SK-N-SH treated with all-trans-retinoic acid at 6 μM for 48 hours (cell line): ENCODE data around the gene TTC28.

ENCODE experiments used
- ATAC-seq: fragments of 200-7000 bp; cut with Tn5 transposase; 3 replicates; pipeline ENCODE4 v1.9.1; 2020; ENCODE audit warnings: mild to moderate bottlenecking, moderate library complexity
- ARNTL ChIP-seq: fragments of 450-650 bp; formaldehyde crosslinking; IDR thresholded peaks from 2 replicates; pipeline ENCODE4 v1.5.0; 2020; ENCODE audit warnings: low read depth, mild to moderate bottlenecking, moderate library complexity, borderline replicate concordance
- BACH2 ChIP-seq: fragments of 250-450 bp; sonication (Bioruptor Pico); IDR thresholded peaks from 2 replicates; pipeline ENCODE4 v1.9.0; 2021; ENCODE audit warnings: mild to moderate bottlenecking, borderline replicate concordance
- CSDC2 ChIP-seq: fragments of 250-450 bp; sonication (Bioruptor Pico); IDR thresholded peaks from 2 replicates; pipeline ENCODE4 v1.5.0; 2020; ENCODE audit warnings: mild to moderate bottlenecking, moderate library complexity
- ESRRG ChIP-seq: fragments of 250-450 bp; sonication (Bioruptor Pico); IDR thresholded peaks from 2 replicates; pipeline ENCODE4 v1.6.1; 2021; ENCODE audit warnings: mild to moderate bottlenecking
- GLIS3 ChIP-seq: fragments of 250-450 bp; sonication (Bioruptor Pico); IDR thresholded peaks from 2 replicates; pipeline ENCODE4 v1.5.0; 2020; ENCODE audit warnings: mild to moderate bottlenecking, moderate library complexity
- OSR1 ChIP-seq: fragments of 250-450 bp; sonication (Bioruptor Pico); IDR thresholded peaks from 2 replicates; pipeline ENCODE4 v1.8.0; 2022; ENCODE audit warnings: moderate library complexity, mild to moderate bottlenecking, inconsistent platforms
- POU6F1 ChIP-seq: fragments of 250-450 bp; sonication (Bioruptor Pico); IDR thresholded peaks from 2 replicates; pipeline ENCODE4 v1.8.0; 2021; ENCODE audit warnings: low read depth, mild to moderate bottlenecking, moderate library complexity, borderline replicate concordance
- PPARA ChIP-seq: fragments of 250-450 bp; sonication (Bioruptor Pico); IDR thresholded peaks from 2 replicates; pipeline ENCODE4 v1.5.0; 2020; ENCODE audit warnings: mild to moderate bottlenecking, borderline replicate concordance
- RARB ChIP-seq: fragments of 250-450 bp; sonication (Bioruptor Pico); IDR thresholded peaks from 2 replicates; pipeline ENCODE4 v1.8.0; 2021; ENCODE audit warnings: mild to moderate bottlenecking, moderate library complexity
- SNAI2 ChIP-seq: fragments of 250-450 bp; sonication (Bioruptor Pico); IDR thresholded peaks from 2 replicates; pipeline ENCODE4 v1.5.0; 2020; ENCODE audit warnings: mild to moderate bottlenecking, moderate library complexity
- TCF4 ChIP-seq: fragments of 250-450 bp; sonication (Bioruptor Pico); IDR thresholded peaks from 2 replicates; pipeline ENCODE4 v1.8.0; 2021; ENCODE audit warnings: mild to moderate bottlenecking, moderate library complexity, borderline replicate concordance
- TOX ChIP-seq: fragments of 250-450 bp; sonication (Bioruptor Pico); IDR thresholded peaks from 2 replicates; pipeline ENCODE4 v1.8.0; 2021; ENCODE audit warnings: mild to moderate bottlenecking, moderate library complexity, borderline replicate concordance
- ZFP3 ChIP-seq: fragments of 250-450 bp; sonication (Bioruptor Pico); IDR thresholded peaks from 2 replicates; pipeline ENCODE4 v1.5.0; 2020; ENCODE audit warnings: mild to moderate bottlenecking, moderate library complexity
- ZFP30 ChIP-seq: fragments of 450-650 bp; formaldehyde crosslinking; IDR thresholded peaks from 2 replicates; pipeline ENCODE4 v1.5.0; 2022; ENCODE audit warnings: mild to moderate bottlenecking, moderate library complexity
- ZNF565 ChIP-seq: fragments of 450-650 bp; formaldehyde crosslinking; conservative IDR thresholded peaks from 2 replicates; pipeline ENCODE4 v1.5.0; 2020; ENCODE audit warnings: low read depth, mild to moderate bottlenecking, moderate library complexity
- ZNF70 ChIP-seq: fragments of 450-650 bp; formaldehyde crosslinking; IDR thresholded peaks from 2 replicates; pipeline ENCODE4 v1.5.0; 2020; ENCODE audit warnings: mild to moderate bottlenecking, moderate library complexity
- ZNF8 ChIP-seq: fragments of 450-650 bp; formaldehyde crosslinking; IDR thresholded peaks from 2 replicates; pipeline ENCODE4 v1.5.0; 2020; ENCODE audit warnings: mild to moderate bottlenecking, moderate library complexity
- TF ChIP-seq, protein P1 (sequence below): fragments of 250-450 bp; sonication (Bioruptor Pico); IDR thresholded peaks from 2 replicates; pipeline ENCODE4 v1.5.0; 2020; ENCODE audit warnings: mild to moderate bottlenecking, moderate library complexity
- TF ChIP-seq, protein P2 (sequence below): fragments of 250-450 bp; sonication (Bioruptor Pico); IDR thresholded peaks from 2 replicates; pipeline ENCODE4 v1.5.1; 2021; ENCODE audit warnings: mild to moderate bottlenecking, moderate library complexity
- TF ChIP-seq, protein P3 (sequence below): fragments of 250-450 bp; sonication (Bioruptor Pico); IDR thresholded peaks from 2 replicates; pipeline ENCODE4 v1.8.0; 2020; ENCODE audit warnings: mild to moderate bottlenecking, moderate library complexity, borderline replicate concordance
- TF ChIP-seq, protein P4 (sequence below): fragments of 250-450 bp; sonication (Bioruptor Pico); IDR thresholded peaks from 2 replicates; pipeline ENCODE4 v1.5.1; 2020; ENCODE audit warnings: low read depth, mild to moderate bottlenecking, moderate library complexity

The TTC28 gene

DNA sequence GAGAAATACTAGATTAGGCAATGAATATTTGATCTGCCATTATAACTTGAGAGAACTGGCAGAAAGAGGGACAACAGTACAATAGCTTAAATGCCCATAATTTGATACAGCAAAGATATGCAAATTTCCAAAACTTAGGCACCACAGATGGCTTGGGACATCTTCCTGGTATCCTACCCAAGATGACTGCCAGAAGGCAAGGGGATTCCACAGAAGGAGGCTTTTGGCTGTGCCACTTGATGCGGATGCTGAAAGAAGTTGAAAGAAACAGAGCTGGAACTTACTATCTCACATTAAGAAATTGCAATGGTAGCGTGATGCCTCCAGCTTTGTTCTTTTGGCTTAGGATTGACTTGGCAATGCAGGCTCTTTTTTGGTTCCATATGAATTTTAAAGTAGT, 216.7 kb downstream of the TTC28 start (continued):
- TF ChIP-seq, protein P1, sequence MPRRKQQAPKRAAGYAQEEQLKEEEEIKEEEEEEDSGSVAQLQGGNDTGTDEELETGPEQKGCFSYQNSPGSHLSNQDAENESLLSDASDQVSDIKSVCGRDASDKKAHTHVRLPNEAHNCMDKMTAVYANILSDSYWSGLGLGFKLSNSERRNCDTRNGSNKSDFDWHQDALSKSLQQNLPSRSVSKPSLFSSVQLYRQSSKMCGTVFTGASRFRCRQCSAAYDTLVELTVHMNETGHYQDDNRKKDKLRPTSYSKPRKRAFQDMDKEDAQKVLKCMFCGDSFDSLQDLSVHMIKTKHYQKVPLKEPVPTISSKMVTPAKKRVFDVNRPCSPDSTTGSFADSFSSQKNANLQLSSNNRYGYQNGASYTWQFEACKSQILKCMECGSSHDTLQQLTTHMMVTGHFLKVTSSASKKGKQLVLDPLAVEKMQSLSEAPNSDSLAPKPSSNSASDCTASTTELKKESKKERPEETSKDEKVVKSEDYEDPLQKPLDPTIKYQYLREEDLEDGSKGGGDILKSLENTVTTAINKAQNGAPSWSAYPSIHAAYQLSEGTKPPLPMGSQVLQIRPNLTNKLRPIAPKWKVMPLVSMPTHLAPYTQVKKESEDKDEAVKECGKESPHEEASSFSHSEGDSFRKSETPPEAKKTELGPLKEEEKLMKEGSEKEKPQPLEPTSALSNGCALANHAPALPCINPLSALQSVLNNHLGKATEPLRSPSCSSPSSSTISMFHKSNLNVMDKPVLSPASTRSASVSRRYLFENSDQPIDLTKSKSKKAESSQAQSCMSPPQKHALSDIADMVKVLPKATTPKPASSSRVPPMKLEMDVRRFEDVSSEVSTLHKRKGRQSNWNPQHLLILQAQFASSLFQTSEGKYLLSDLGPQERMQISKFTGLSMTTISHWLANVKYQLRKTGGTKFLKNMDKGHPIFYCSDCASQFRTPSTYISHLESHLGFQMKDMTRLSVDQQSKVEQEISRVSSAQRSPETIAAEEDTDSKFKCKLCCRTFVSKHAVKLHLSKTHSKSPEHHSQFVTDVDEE (CRISPR knock-in tag): no peak
- no peak for TF ChIP-seq OSR1 (CRISPR knock-in tag)

DNA sequence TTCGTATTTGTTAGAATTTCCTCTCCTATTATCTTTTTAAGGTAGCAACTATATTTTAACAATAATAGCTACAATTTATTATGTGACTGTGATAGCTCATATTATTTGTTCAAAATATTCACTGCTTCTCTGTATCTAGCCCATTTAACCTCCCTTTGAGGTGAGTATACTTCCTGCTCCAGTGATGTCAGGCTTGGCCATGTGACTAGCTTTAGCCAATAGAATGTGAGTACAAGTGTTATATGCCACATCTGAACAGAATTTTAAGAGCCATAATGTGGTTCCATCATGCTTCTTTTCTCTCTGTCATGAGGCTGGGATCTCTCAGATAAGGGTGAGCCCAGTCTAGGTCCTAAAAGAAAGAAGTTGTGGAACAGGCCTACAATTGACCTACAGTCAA, 217.6 kb downstream of the TTC28 start:
- TF ChIP-seq ZNF8 (CRISPR knock-in tag) (no peak), ZNF70 (CRISPR knock-in tag) (no peak), RARB (CRISPR knock-in tag) (no peak), ZFP30 (no peak), ARNTL (no peak), ZFP3 (CRISPR knock-in tag) (no peak), TOX (no peak), GLIS3 (CRISPR knock-in tag) (no peak), CSDC2 (CRISPR knock-in tag) (no peak), OSR1 (CRISPR knock-in tag) (no peak), SNAI2 (CRISPR knock-in tag) (no peak), PPARA (CRISPR knock-in tag) (no peak), TCF4 (CRISPR knock-in tag) (no peak), BACH2 (CRISPR knock-in tag) (no peak)
- TF ChIP-seq, protein P1 (CRISPR knock-in tag): no peak
- ATAC-seq: no peak

GRCh38 chr22:28454431-28455064, 225.1 kb downstream of the TTC28 start:
- ATAC-seq: no peak
- TF ChIP-seq GLIS3 (CRISPR knock-in tag): no peak
- TF ChIP-seq, protein P2, sequence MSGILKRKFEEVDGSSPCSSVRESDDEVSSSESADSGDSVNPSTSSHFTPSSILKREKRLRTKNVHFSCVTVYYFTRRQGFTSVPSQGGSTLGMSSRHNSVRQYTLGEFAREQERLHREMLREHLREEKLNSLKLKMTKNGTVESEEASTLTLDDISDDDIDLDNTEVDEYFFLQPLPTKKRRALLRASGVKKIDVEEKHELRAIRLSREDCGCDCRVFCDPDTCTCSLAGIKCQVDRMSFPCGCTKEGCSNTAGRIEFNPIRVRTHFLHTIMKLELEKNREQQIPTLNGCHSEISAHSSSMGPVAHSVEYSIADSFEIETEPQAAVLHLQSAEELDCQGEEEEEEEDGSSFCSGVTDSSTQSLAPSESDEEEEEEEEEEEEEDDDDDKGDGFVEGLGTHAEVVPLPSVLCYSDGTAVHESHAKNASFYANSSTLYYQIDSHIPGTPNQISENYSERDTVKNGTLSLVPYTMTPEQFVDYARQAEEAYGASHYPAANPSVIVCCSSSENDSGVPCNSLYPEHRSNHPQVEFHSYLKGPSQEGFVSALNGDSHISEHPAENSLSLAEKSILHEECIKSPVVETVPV (CRISPR knock-in tag): no peak
- TF ChIP-seq TCF4 (CRISPR knock-in tag): no peak
- no peak for TF ChIP-seq BACH2 (CRISPR knock-in tag)
- no peak for TF ChIP-seq OSR1 (CRISPR knock-in tag)
- no peak for TF ChIP-seq POU6F1
- no peak for TF ChIP-seq ZFP3 (CRISPR knock-in tag)
- TF ChIP-seq, protein P3, sequence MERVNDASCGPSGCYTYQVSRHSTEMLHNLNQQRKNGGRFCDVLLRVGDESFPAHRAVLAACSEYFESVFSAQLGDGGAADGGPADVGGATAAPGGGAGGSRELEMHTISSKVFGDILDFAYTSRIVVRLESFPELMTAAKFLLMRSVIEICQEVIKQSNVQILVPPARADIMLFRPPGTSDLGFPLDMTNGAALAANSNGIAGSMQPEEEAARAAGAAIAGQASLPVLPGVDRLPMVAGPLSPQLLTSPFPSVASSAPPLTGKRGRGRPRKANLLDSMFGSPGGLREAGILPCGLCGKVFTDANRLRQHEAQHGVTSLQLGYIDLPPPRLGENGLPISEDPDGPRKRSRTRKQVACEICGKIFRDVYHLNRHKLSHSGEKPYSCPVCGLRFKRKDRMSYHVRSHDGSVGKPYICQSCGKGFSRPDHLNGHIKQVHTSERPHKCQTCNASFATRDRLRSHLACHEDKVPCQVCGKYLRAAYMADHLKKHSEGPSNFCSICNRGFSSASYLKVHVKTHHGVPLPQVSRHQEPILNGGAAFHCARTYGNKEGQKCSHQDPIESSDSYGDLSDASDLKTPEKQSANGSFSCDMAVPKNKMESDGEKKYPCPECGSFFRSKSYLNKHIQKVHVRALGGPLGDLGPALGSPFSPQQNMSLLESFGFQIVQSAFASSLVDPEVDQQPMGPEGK: no peak
- TF ChIP-seq, protein P1 (CRISPR knock-in tag): no peak
- TF ChIP-seq CSDC2 (CRISPR knock-in tag): no peak
- TF ChIP-seq ARNTL: no peak
- TF ChIP-seq ESRRG: no peak
- TF ChIP-seq ZNF8 (CRISPR knock-in tag): no peak
- TF ChIP-seq ZNF565 (CRISPR knock-in tag): no peak
- TF ChIP-seq, protein P4, sequence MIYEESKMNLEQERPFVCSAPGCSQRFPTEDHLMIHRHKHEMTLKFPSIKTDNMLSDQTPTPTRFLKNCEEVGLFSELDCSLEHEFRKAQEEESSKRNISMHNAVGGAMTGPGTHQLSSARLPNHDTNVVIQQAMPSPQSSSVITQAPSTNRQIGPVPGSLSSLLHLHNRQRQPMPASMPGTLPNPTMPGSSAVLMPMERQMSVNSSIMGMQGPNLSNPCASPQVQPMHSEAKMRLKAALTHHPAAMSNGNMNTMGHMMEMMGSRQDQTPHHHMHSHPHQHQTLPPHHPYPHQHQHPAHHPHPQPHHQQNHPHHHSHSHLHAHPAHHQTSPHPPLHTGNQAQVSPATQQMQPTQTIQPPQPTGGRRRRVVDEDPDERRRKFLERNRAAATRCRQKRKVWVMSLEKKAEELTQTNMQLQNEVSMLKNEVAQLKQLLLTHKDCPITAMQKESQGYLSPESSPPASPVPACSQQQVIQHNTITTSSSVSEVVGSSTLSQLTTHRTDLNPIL (CRISPR knock-in tag): no peak
- no peak for TF ChIP-seq ZNF70 (CRISPR knock-in tag)
- no peak for TF ChIP-seq PPARA (CRISPR knock-in tag)
- TF ChIP-seq RARB (CRISPR knock-in tag): no peak
- no peak for TF ChIP-seq TOX
